ENCODE measurements around the gene CST1. TPM values are rescaled to one million over a fixed set of nuclear protein-coding genes. Genes with fewer than 3 reads are reported as not detected.
"Not testable (repeated sequence)": the region's sequence is repeated elsewhere in the genome, so short reads cannot be mapped to it uniquely, and the experiment has no call there.

The CST1 gene
- polyA plus RNA-seq, 1 of the 3 experiments (the other 2 are of a cell fraction) = not detected

DNA sequence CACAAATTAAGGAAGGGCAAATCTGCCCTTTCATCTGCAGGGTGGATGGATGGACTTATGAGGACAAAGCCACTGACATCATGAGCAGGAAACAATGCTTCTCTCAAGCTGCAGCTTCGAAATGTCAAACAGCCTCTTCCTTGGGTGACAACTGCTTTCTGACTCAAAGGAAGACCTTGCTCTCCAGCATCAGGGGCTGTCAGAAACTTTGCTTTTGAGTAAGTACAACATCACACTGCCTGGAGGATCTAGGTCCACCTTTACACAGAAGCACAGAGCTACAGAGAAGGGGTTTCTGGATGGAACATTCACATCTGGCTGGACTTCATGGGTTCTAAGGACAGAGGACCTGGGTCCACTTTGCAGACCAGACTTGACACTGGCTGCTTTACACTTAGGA lies 5.9 kb downstream of the CST1 start:
- Histone ChIP-seq H3K4me1 (ENCODE audit: control insufficient read depth in 1 of 2, insufficient read depth in 2 of 2, low read depth in 1 of 2, low read length in 1 of 2) (no peaks in the 10 kb centered on the region), H3K36me3 (replicated peaks in 1 of 2; ENCODE audit: control insufficient read depth in 1 of 2, insufficient read depth in 2 of 2, low read length in 1 of 2) (no peaks in the 10 kb centered on the region), H2AFZ (ENCODE audit: low read depth) (no peak overlapping the region), H3K4me3 (ENCODE audit: low read depth in 2 of 2, low read length in 1 of 2) (no peak overlapping the region), H3K9me3 (no peaks in the 10 kb centered on the region), H3K4me2 (no peak overlapping the region), H3K9ac (no peak overlapping the region), H3F3A (replicated peaks; ENCODE audit: insufficient read depth) (no peaks in the 10 kb centered on the region), H3K27me3 (ENCODE audit: insufficient read depth) (peaks cover 9% of the 10 kb centered on the region; the same call in 1 of the 2 replicates), H3K79me2 (ENCODE audit: insufficient read depth) (no peaks in the 10 kb centered on the region), H4K20me1 (ENCODE audit: insufficient read depth) (no peaks in the 10 kb centered on the region), H3K9me2 (no peaks in the 10 kb centered on the region), H3K27ac (ENCODE audit: low read depth in 2 of 2, low read length in 1 of 2) (no peak overlapping the region)
- TF ChIP-seq FOSL2 (IDR thresholded peaks at IDR 0.05; ENCODE audit: borderline replicate concordance, low read depth) = no peak
- no peak for TF ChIP-seq TAF1 (IDR thresholded peaks at IDR 0.05; ENCODE audit: borderline replicate concordance, low read depth, low read length)
- TF ChIP-seq SMC3 (IDR thresholded peaks at IDR 0.05; ENCODE audit: low read depth, low read length) = no peak
- TF ChIP-seq, protein P1, sequence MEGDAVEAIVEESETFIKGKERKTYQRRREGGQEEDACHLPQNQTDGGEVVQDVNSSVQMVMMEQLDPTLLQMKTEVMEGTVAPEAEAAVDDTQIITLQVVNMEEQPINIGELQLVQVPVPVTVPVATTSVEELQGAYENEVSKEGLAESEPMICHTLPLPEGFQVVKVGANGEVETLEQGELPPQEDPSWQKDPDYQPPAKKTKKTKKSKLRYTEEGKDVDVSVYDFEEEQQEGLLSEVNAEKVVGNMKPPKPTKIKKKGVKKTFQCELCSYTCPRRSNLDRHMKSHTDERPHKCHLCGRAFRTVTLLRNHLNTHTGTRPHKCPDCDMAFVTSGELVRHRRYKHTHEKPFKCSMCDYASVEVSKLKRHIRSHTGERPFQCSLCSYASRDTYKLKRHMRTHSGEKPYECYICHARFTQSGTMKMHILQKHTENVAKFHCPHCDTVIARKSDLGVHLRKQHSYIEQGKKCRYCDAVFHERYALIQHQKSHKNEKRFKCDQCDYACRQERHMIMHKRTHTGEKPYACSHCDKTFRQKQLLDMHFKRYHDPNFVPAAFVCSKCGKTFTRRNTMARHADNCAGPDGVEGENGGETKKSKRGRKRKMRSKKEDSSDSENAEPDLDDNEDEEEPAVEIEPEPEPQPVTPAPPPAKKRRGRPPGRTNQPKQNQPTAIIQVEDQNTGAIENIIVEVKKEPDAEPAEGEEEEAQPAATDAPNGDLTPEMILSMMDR (IDR thresholded peaks at IDR 0.05) = no peak
- TF ChIP-seq RXRA (IDR thresholded peaks at IDR 0.05; ENCODE audit: borderline replicate concordance, low read depth) = no peak
- no peak for TF ChIP-seq GATA2 (CRISPR knock-in tag; IDR thresholded peaks at IDR 0.05)
- no peak for TF ChIP-seq USF2 (IDR thresholded peaks at IDR 0.05; ENCODE audit: borderline replicate concordance, low read depth, low read length)
- no peak for DNase-seq
- WGBS (ENCODE audit: low lambda C conversion rate) = 0% methylated on average over 1 of the region's 1 CpG
- ChIA-PET POLR2A (no interaction called here), CTCF (no interaction called here)

DNA sequence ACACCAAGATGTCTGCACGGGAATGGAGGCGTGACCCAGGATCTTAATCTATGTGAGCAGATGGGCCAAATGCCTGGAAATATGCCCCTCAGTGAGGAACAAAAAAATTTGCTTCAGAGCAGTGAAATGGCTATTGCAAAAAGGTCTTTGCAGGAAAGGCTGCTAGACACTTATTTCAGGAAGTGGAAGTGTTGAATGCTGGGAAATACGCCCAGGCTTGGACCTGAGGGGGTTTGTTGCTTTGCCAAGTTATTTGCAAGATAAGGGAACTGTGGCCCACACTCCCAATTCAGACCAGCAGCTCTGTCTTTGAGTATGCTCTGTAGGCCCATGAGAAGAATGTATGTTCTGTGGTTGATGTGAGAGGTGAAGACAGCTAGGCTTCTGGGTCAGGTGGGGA lies 15.3 kb downstream of the CST1 start:
- H3K36me3 ChIP-seq (replicated peaks in 1 of 2; ENCODE audit: control insufficient read depth in 1 of 2, insufficient read depth in 2 of 2, low read length in 1 of 2); H3K27ac ChIP-seq (ENCODE audit: low read depth in 2 of 2, low read length in 1 of 2); POLR2A ChIA-PET; H3K9me2 ChIP-seq; H3K79me2 ChIP-seq (ENCODE audit: insufficient read depth); H3K9me3 ChIP-seq; H3K4me1 ChIP-seq (ENCODE audit: control insufficient read depth in 1 of 2, insufficient read depth in 2 of 2, low read depth in 1 of 2, low read length in 1 of 2); H3K4me2 ChIP-seq; H3F3A ChIP-seq (replicated peaks; ENCODE audit: insufficient read depth); CTCF ChIA-PET; H3K9ac ChIP-seq; H4K20me1 ChIP-seq (ENCODE audit: insufficient read depth); H3K27me3 ChIP-seq (ENCODE audit: insufficient read depth); H2AFZ ChIP-seq (ENCODE audit: low read depth); H3K4me3 ChIP-seq (ENCODE audit: low read depth in 2 of 2, low read length in 1 of 2); DNase-seq: not testable (repeated sequence)
- 8% methylated on average over 3 of the region's 3 CpGs for WGBS (ENCODE audit: low lambda C conversion rate)

DNA sequence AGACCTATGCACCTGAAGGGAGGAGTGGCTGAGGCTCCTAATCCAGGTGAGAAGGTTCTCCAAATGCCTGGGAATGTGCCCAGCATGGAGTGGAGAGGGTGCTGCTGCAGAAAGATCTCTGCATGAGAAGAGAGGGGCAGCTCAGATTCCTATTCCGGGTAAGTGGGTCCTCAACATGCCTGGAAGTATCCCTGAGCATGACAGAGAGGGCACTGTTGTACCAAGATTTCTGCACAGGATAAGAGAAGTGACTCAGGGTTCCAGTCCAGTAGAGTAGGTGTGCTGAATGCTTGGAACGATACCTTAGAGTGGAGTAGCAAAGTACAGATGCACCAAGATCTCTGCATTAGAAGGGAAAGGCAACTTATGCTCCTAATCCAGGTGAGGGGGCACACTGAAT lies 15.8 kb downstream of the CST1 start:
- H4K20me1 ChIP-seq (ENCODE audit: insufficient read depth); H3K9ac ChIP-seq; H3K27me3 ChIP-seq (ENCODE audit: insufficient read depth); H3K9me2 ChIP-seq; H3K79me2 ChIP-seq (ENCODE audit: insufficient read depth); H3K4me2 ChIP-seq; H2AFZ ChIP-seq (ENCODE audit: low read depth); H3F3A ChIP-seq (replicated peaks; ENCODE audit: insufficient read depth); POLR2A ChIA-PET; H3K27ac ChIP-seq (ENCODE audit: low read depth in 2 of 2, low read length in 1 of 2); H3K36me3 ChIP-seq (replicated peaks in 1 of 2; ENCODE audit: control insufficient read depth in 1 of 2, insufficient read depth in 2 of 2, low read length in 1 of 2); H3K4me3 ChIP-seq (ENCODE audit: low read depth in 2 of 2, low read length in 1 of 2); H3K4me1 ChIP-seq (ENCODE audit: control insufficient read depth in 1 of 2, insufficient read depth in 2 of 2, low read depth in 1 of 2, low read length in 1 of 2); H3K9me3 ChIP-seq; DNase-seq; CTCF ChIA-PET: not testable (repeated sequence)
- 4% methylated on average over 2 of the region's 2 CpGs for WGBS (ENCODE audit: low lambda C conversion rate)

GRCh38 chr20:23734440-23734839 lies 16.3 kb downstream of the CST1 start:
- CTCF ChIA-PET; H3K9ac ChIP-seq; H3K9me3 ChIP-seq; H3K27me3 ChIP-seq (ENCODE audit: insufficient read depth); H3K4me1 ChIP-seq (ENCODE audit: control insufficient read depth in 1 of 2, insufficient read depth in 2 of 2, low read depth in 1 of 2, low read length in 1 of 2); H3K79me2 ChIP-seq (ENCODE audit: insufficient read depth); H3K27ac ChIP-seq (ENCODE audit: low read depth in 2 of 2, low read length in 1 of 2); H3K36me3 ChIP-seq (replicated peaks in 1 of 2; ENCODE audit: control insufficient read depth in 1 of 2, insufficient read depth in 2 of 2, low read length in 1 of 2); H3K9me2 ChIP-seq; H3K4me2 ChIP-seq; H4K20me1 ChIP-seq (ENCODE audit: insufficient read depth); H3K4me3 ChIP-seq (ENCODE audit: low read depth in 2 of 2, low read length in 1 of 2); DNase-seq; POLR2A ChIA-PET; H2AFZ ChIP-seq (ENCODE audit: low read depth); H3F3A ChIP-seq (replicated peaks; ENCODE audit: insufficient read depth): not testable (repeated sequence)
- 0% methylated on average over 1 of the region's 1 CpG for WGBS (ENCODE audit: low lambda C conversion rate)

All from SK-N-SH (cell line).